Sciatic nerve (tissue), 1 donor: ENCODE data around the gene INSL4. TPM values are rescaled to one million over a fixed set of nuclear protein-coding genes. Genes with fewer than 3 reads are reported as not detected.

Experiments used
- total RNA-seq: library from RNA; stranded (reverse); fragmentation: NEBNext Ultra II Directional; extraction: Animal tissue kit (Norgen Biotek cat#: 25700); gene quantifications from one replicate; pipeline ENCODE4 v1.2.1, GENCODE V29; 2021
- donor health status: DM: no; HTN: no; CAD: no.

Gene INSL4
- total RNA-seq, 1 donor from 2014 or later, result not detected

Other genes starting within 250 kb of the INSL4 start
- gene JAK2, start 246.1 kb upstream of the INSL4 start, total RNA-seq, result 28.4 TPM
- not detected for gene INSL6, start 45.8 kb upstream of the INSL4 start, total RNA-seq
- gene RLN2, start 73.3 kb downstream of the INSL4 start, total RNA-seq, result not detected
- gene RLN1, start 108.5 kb downstream of the INSL4 start, total RNA-seq, result not detected
- gene PLGRKT, start 206.5 kb downstream of the INSL4 start, total RNA-seq, result 10.7 TPM
- gene CD274, start 219.1 kb downstream of the INSL4 start, total RNA-seq, result 4.7 TPM